Activated CD4-positive, alpha-beta T cell treated with anti-CD3 and anti-CD28 coated beads, Interleukin-2, amount 10 ng/mL, durations not matched to agents 24 days and 14 days (primary cell): ENCODE measurements around the gene SLC22A9. TPM values are rescaled to one million over a fixed set of nuclear protein-coding genes. Genes with fewer than 3 reads are reported as not detected.
"Not testable (repeated sequence)": the region's sequence is repeated elsewhere in the genome, so short reads cannot be mapped to it uniquely, and the experiment has no call there.

Experiments
- DNase-seq: peaks from one replicate; pipeline ENCODE4 v3.0.0; 2022
- H3K27ac Mint-ChIP-seq: one replicate; pipeline ENCODE4 v1.8.0; 2022; ENCODE audit warnings: mild to moderate bottlenecking, mixed read lengths
- H3K27me3 Mint-ChIP-seq: one replicate; pipeline ENCODE4 v1.8.0; 2022; ENCODE audit warnings: mixed read lengths
- H3K36me3 Mint-ChIP-seq: one replicate; pipeline ENCODE4 v1.8.0; 2022; ENCODE audit warnings: low read depth, mild to moderate bottlenecking, mixed read lengths
- H3K4me1 Mint-ChIP-seq: one replicate; pipeline ENCODE4 v1.8.0; 2021; ENCODE audit warnings: mixed read lengths
- H3K4me3 Mint-ChIP-seq: one replicate; pipeline ENCODE4 v1.8.0; 2022; ENCODE audit warnings: mild to moderate bottlenecking, moderate library complexity, mixed read lengths
- H3K9me3 Mint-ChIP-seq: one replicate; pipeline ENCODE4 v1.8.0; 2021; ENCODE audit warnings: mixed read lengths
- intact Hi-C: fragments of 100-400 bp; cut with micrococcal nuclease; formaldehyde crosslinking; loops from one replicate; pipeline ENCODE4 v1.15.1; 2023
- total RNA-seq: library from RNA; stranded (reverse); gene quantifications from 2 replicates; pipeline ENCODE4 v1.2.3, GENCODE V29; 2022

The SLC22A9 gene
- total RNA-seq = not detected in 2 replicates

- DNase-seq = no peak
- Mint-ChIP-seq H3K4me3 (no peak within 1 kb of the TSS), H3K9me3 (no peaks in the 10 kb centered on the region), H3K27ac (no peak within 1 kb of the TSS), H3K36me3 (no peaks in the 10 kb centered on the region), H3K4me1 (no peaks in the 10 kb centered on the region), H3K27me3 (peaks cover 7% of the 10 kb centered on the region)
- intact Hi-C loops = no loop called here
Measured at GRCh38 chr11:63369165-63369970, at the start of gene SLC22A9. SLC22A9 (plus strand) TSS chr11:63369785; CDS start chr11:63370057, 272 bp downstream.

DNA sequence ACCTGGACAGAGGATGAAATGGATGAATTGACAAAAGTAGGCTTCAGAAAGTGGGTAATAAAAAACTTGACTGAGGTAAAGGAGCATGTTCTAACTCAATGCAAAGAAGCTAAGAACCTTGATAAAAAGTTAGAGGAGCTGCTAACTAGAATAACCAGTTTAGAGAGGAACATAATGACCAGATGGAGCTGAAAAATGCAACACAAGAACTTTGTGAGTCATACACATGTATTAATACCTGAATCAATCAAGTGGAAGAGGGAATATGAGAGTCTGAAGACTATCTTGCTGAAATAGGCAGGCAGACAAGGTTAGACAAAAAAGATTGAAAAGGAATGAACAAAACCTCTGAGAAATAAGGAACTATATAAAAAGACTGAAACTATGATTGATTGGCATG is 47.9 kb upstream of the SLC22A9 start:
- Mint-ChIP-seq H3K4me3 (no peak overlapping the region), H3K27ac (no peak overlapping the region), H3K9me3 (peaks cover 13% of the 10 kb centered on the region), H3K4me1 (no peaks in the 10 kb centered on the region), H3K36me3 (no peaks in the 10 kb centered on the region), H3K27me3 (no peaks in the 10 kb centered on the region)
- intact Hi-C loops = no loop called here
- DNase-seq = no peak

DNA sequence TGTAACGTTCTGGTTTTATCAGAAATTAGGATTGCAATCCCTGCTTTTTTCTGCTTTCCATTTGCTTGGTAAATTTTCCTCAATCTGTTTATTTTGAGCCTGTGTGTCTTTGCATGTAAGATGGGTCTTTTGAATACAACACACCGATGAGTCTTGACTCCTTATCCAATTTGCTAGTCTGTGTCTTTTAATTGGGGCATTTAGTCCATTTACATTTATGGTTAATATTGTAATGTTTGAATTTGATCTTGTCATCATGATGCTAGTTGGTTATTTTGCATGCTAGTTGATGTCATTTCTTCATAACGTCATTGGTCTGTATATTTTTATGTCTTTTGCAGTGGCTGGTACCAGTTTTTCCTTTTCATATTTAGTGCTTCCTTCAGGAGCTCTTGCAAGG is 34.5 kb upstream of the SLC22A9 start:
- intact Hi-C loops = not testable (repeated sequence)

DNA sequence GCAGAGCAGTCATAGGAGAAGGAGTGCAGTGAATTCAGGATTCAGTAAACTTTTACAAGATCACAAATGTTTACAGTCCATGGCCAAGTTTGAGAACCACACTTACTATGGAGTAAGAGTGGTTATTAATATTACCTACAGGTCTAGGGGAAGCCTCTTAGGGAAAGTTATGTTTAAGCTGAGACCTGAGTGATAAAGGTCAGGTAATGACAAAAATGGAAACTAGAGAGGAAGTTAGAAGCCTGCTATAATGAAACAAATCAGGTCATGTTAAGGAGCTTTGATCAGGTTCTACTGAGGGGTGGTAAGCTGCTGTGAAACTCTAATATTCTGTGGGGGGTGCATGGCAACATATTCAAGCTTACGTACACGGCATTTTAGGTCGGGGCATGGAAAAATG is 32.5 kb upstream of the SLC22A9 start:
- Mint-ChIP-seq H3K36me3 (no peaks in the 10 kb centered on the region), H3K27me3 (no peaks in the 10 kb centered on the region), H3K27ac (no peak overlapping the region), H3K4me3 (no peak overlapping the region), H3K9me3 (no peaks in the 10 kb centered on the region), H3K4me1 (no peaks in the 10 kb centered on the region)
- intact Hi-C loops = no loop called here
- no peak for DNase-seq

More for the DNA sequence above, 34.5 kb upstream of the SLC22A9 start:
- H3K4me1 Mint-ChIP-seq, H3K36me3 Mint-ChIP-seq, H3K4me3 Mint-ChIP-seq, DNase-seq, H3K27me3 Mint-ChIP-seq, H3K27ac Mint-ChIP-seq, H3K9me3 Mint-ChIP-seq: not testable (repeated sequence)

DNA sequence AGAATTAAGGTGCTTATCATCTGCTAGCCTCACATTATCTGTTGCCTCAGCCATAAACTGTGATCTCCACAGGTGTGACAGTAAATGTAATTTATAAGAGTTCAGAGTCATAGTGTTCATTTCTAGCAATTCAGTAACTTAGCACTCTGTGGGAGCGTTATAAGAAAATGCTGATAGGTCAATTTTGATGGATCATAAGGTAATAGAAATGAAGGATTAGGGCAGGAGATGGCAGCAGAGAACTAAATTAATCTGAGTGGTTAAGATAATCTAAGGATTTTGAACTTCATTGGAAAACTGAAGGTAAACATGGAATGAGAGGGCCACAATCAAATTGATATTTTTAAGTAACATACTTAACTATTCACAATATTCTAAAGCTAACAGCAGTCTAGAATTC is 26.5 kb upstream of the SLC22A9 start:
- no peak for DNase-seq
- H3K4me3 Mint-ChIP-seq = no peak overlapping the region
- H3K27me3 Mint-ChIP-seq = no peaks in the 10 kb centered on the region
- no peaks in the 10 kb centered on the region for H3K36me3 Mint-ChIP-seq
- intact Hi-C loops = no loop called here
- no peaks in the 10 kb centered on the region for H3K9me3 Mint-ChIP-seq
- H3K4me1 Mint-ChIP-seq = no peaks in the 10 kb centered on the region
- H3K27ac Mint-ChIP-seq = no peak overlapping the region

DNA sequence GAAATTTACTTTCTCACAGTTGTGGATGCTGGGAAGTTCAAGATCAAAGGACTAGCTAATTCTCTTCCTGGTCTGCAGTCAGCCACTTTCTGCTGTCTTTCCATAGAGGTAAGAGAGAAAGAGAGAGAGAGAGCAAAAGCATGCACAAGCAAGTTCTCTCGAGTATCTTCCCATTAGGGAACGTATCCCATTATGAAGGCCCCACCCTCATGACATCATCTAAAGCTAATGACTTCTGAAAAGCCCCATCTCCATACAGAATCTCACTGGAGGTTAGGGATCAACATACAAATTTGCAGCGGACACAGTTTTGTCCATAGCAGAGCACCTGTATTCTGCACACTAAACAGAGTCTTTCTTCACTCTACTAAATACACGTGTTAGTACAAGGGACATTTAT is 17.4 kb upstream of the SLC22A9 start:
- Mint-ChIP-seq H3K4me1 (no peaks in the 10 kb centered on the region), H3K36me3 (no peaks in the 10 kb centered on the region), H3K4me3 (no peak overlapping the region), H3K9me3 (no peaks in the 10 kb centered on the region), H3K27me3 (no peaks in the 10 kb centered on the region), H3K27ac (no peak overlapping the region)
- intact Hi-C loops = no loop called here
- no peak for DNase-seq

DNA sequence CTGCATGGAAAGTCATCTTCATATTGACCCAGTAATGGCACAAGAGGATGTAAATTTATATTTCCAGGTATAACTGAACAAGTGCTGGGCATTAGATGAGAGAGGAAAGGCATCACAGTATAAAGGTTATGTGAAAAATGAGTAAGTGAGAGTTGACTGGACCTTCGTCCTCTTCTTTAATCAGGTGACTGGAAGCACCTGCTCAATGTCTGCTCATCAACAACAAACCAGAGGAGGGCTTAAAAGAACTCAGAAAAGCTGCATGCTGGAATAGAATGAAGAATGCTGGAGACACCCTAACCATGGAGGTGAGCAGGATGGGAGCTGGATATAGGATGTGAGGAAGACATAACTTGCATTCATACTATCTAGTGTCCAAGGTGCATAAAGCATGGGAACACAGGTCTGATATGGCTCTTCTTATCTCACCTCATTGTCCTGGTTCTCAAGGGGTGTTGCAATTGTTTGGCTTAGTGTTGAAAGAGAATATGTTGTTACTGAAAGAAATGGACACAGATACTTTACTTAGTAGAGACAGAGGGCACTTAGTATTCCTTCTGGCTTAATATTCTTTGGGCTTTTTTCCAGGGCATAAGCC is 7.3 kb upstream of the SLC22A9 start:
- Mint-ChIP-seq H3K4me1 (no peaks in the 10 kb centered on the region), H3K36me3 (no peaks in the 10 kb centered on the region), H3K27me3 (peaks cover 2% of the 10 kb centered on the region), H3K27ac (no peak overlapping the region), H3K4me3 (no peak overlapping the region), H3K9me3 (no peaks in the 10 kb centered on the region)
- intact Hi-C loops = no loop called here
- no peak for DNase-seq

- Mint-ChIP-seq H3K4me3 (no peak overlapping the region), H3K27me3 (peaks cover 11% of the 10 kb centered on the region), H3K4me1 (no peaks in the 10 kb centered on the region), H3K9me3 (no peaks in the 10 kb centered on the region), H3K27ac (no peak overlapping the region), H3K36me3 (no peaks in the 10 kb centered on the region)
- no peak for DNase-seq
- intact Hi-C loops = no loop called here
Measured at GRCh38 chr11:63369971-63370588, 495 bp downstream of the SLC22A9 start.

GRCh38 chr11:63371396-63371795 is 1.8 kb downstream of the SLC22A9 start:
- no peaks in the 10 kb centered on the region for H3K4me1 Mint-ChIP-seq
- H3K9me3 Mint-ChIP-seq = no peaks in the 10 kb centered on the region
- peaks cover 18% of the 10 kb centered on the region for H3K27me3 Mint-ChIP-seq
- H3K27ac Mint-ChIP-seq = no peak overlapping the region
- no peak overlapping the region for H3K4me3 Mint-ChIP-seq
- intact Hi-C loops = no loop called here
- DNase-seq = no peak
- H3K36me3 Mint-ChIP-seq = no peaks in the 10 kb centered on the region

GRCh38 chr11:63375434-63375833 is 5.8 kb downstream of the SLC22A9 start:
- Mint-ChIP-seq H3K36me3 (no peaks in the 10 kb centered on the region), H3K27ac (no peak overlapping the region), H3K27me3 (peaks cover 33% of the 10 kb centered on the region), H3K4me3 (no peak overlapping the region), H3K4me1 (no peaks in the 10 kb centered on the region), H3K9me3 (peaks cover 5% of the 10 kb centered on the region)
- no peak for DNase-seq
- intact Hi-C loops = no loop called here

DNA sequence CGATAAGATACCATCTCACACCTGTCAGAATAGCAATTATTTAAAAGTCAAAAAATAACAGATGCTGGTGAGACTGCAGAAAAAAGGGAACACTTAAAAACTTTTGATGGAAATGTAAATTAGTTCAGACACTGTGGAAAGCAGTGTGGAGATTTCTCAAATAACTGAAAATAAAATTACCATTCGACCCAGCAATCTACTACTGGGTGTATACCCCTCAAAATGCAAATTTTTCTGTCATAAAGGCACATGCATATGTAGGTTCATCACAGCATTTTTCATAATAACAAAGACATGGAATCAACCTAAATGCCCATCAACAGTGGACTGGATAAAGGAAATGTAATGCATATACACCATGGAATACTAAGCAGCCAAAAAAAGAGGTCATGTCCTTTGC is 10.5 kb downstream of the SLC22A9 start:
- H3K9me3 Mint-ChIP-seq = peaks cover 5% of the 10 kb centered on the region
- H3K4me1 Mint-ChIP-seq = no peaks in the 10 kb centered on the region
- H3K4me3 Mint-ChIP-seq = no peak overlapping the region
- intact Hi-C loops = no loop called here
- no peak for DNase-seq
- H3K27ac Mint-ChIP-seq = no peak overlapping the region
- no peaks in the 10 kb centered on the region for H3K36me3 Mint-ChIP-seq
- peaks cover 30% of the 10 kb centered on the region for H3K27me3 Mint-ChIP-seq

- H3K27me3 Mint-ChIP-seq = peaks cover 18% of the 10 kb centered on the region
- H3K4me3 Mint-ChIP-seq = no peak overlapping the region
- H3K36me3 Mint-ChIP-seq = no peaks in the 10 kb centered on the region
- H3K4me1 Mint-ChIP-seq = no peaks in the 10 kb centered on the region
- DNase-seq = no peak
- intact Hi-C loops = no loop called here
- H3K9me3 Mint-ChIP-seq = no peaks in the 10 kb centered on the region
- H3K27ac Mint-ChIP-seq = no peak overlapping the region
Measured at GRCh38 chr11:63395697-63396096, 26.1 kb downstream of the SLC22A9 start.

GRCh38 chr11:63404161-63404935 is 34.8 kb downstream of the SLC22A9 start:
- H3K27ac Mint-ChIP-seq = no peak overlapping the region
- H3K36me3 Mint-ChIP-seq = no peaks in the 10 kb centered on the region
- no peaks in the 10 kb centered on the region for H3K9me3 Mint-ChIP-seq
- no peak for DNase-seq
- no peak overlapping the region for H3K4me3 Mint-ChIP-seq
- H3K4me1 Mint-ChIP-seq = no peaks in the 10 kb centered on the region
- intact Hi-C loops = no loop called here
- peaks cover 32% of the 10 kb centered on the region for H3K27me3 Mint-ChIP-seq

- Mint-ChIP-seq H3K27me3 (peaks cover 31% of the 10 kb centered on the region), H3K27ac (no peak overlapping the region), H3K36me3 (no peaks in the 10 kb centered on the region)
Measured at GRCh38 chr11:63405114-63405513, 35.5 kb downstream of the SLC22A9 start.

More at GRCh38 chr11:63405114-63405513, 35.5 kb downstream of the SLC22A9 start:
- DNase-seq = no peak
- H3K4me3 Mint-ChIP-seq = no peak overlapping the region
- no peaks in the 10 kb centered on the region for H3K9me3 Mint-ChIP-seq
- intact Hi-C loops = no loop called here
- H3K4me1 Mint-ChIP-seq = no peaks in the 10 kb centered on the region
